Activated T-helper 2 cell treated with anti-CD3 and anti-CD28 coated beads, Interferon-gamma antibody, Interleukin-2, Interleukin-4, amounts not matched to agents 10 μg/mL and 5 μg/mL and 100 μg/mL, durations not matched to agents 14 hours and 24 hours and 36 hours (primary cell): ENCODE results near the gene OR2F1. TPM values are rescaled to one million over a fixed set of nuclear protein-coding genes. Genes with fewer than 3 reads are reported as not detected.

Experiments used
- DNase-seq: peaks from one replicate; pipeline ENCODE4 v3.0.0; 2021; ENCODE audit warnings: low spot score
- H3K27ac Mint-ChIP-seq: one replicate; pipeline ENCODE4 v1.8.0; 2021; ENCODE audit warnings: mixed read lengths
- H3K27me3 Mint-ChIP-seq: one replicate; pipeline ENCODE4 v1.8.0; 2021; ENCODE audit warnings: low read depth, mixed read lengths
- H3K36me3 Mint-ChIP-seq: one replicate; pipeline ENCODE4 v1.8.0; 2021; ENCODE audit warnings: low read depth, mixed read lengths
- H3K4me1 Mint-ChIP-seq: one replicate; pipeline ENCODE4 v1.8.0; 2021; ENCODE audit warnings: low read depth, mixed read lengths
- H3K4me3 Mint-ChIP-seq: one replicate; pipeline ENCODE4 v1.8.0; 2021; ENCODE audit warnings: low read depth, mild to moderate bottlenecking, moderate library complexity, mixed read lengths
- H3K9me3 Mint-ChIP-seq: one replicate; pipeline ENCODE4 v1.8.0; 2021; ENCODE audit warnings: mixed read lengths
- intact Hi-C: fragments of 100-400 bp; cut with micrococcal nuclease; formaldehyde crosslinking; loops from one replicate; pipeline ENCODE4 v1.15.1; 2023
- total RNA-seq: library from RNA; stranded (reverse); gene quantifications from 2 replicates; pipeline ENCODE4 v1.2.3, GENCODE V29; 2022

OR2F1 gene
- total RNA-seq, 1 donor from 2014 or later, result not detected

GRCh38 chr7:143967398-143967797 is 12.8 kb downstream of the OR2F1 start:
- Mint-ChIP-seq H3K27me3 (no peaks in the 10 kb centered on the region), H3K36me3 (no peaks in the 10 kb centered on the region), H3K27ac (no peak overlapping the region), H3K4me1 (no peaks in the 10 kb centered on the region), H3K9me3 (no peaks in the 10 kb centered on the region), H3K4me3 (no peak overlapping the region)
- intact Hi-C loops, result no loop called here
- DNase-seq, result no peak

- no peak overlapping the region for H3K4me3 Mint-ChIP-seq
- intact Hi-C loops, result no loop called here
- no peaks in the 10 kb centered on the region for H3K36me3 Mint-ChIP-seq
- no peak overlapping the region for H3K27ac Mint-ChIP-seq
- DNase-seq, result no peak
- H3K4me1 Mint-ChIP-seq, result no peaks in the 10 kb centered on the region
- no peaks in the 10 kb centered on the region for H3K9me3 Mint-ChIP-seq
- H3K27me3 Mint-ChIP-seq, result peaks cover 7% of the 10 kb centered on the region
Measured at GRCh38 chr7:143973870-143974416, 19.3 kb downstream of the OR2F1 start.

DNA sequence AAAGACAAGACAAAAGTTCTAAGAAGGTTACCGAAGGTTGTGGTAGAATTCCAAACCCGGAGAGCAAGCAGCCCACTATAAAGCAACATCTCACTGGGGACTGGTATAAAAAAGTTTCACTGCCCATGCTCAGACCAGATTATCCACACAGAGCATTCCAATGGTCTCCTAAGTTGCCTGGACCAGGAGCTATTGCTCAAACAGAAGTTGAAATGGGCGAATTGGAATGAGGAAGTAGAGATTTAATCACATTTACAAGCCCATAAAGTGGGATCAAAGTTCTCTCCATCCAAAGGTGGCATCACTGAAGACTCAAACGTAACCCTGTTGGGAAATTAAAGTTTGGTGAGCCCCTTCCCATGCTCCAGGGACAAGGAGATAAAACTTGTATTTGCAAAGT is 19.8 kb downstream of the OR2F1 start:
- no peak for DNase-seq
- intact Hi-C loops, result no loop called here
- Mint-ChIP-seq H3K4me3 (no peak overlapping the region), H3K36me3 (no peaks in the 10 kb centered on the region), H3K27me3 (peaks cover 7% of the 10 kb centered on the region), H3K27ac (no peak overlapping the region), H3K9me3 (no peaks in the 10 kb centered on the region), H3K4me1 (no peaks in the 10 kb centered on the region)

GRCh38 chr7:143975617-143976016 is 21.0 kb downstream of the OR2F1 start:
- intact Hi-C loops, result no loop called here
- Mint-ChIP-seq H3K9me3 (no peaks in the 10 kb centered on the region), H3K4me1 (no peaks in the 10 kb centered on the region), H3K4me3 (no peak overlapping the region), H3K27ac (no peak overlapping the region), H3K27me3 (peaks cover 7% of the 10 kb centered on the region), H3K36me3 (no peaks in the 10 kb centered on the region)
- no peak for DNase-seq

GRCh38 chr7:143978585-143978984 is 23.9 kb downstream of the OR2F1 start:
- DNase-seq, result no peak
- Mint-ChIP-seq H3K4me1 (no peaks in the 10 kb centered on the region), H3K27ac (no peak overlapping the region), H3K9me3 (no peaks in the 10 kb centered on the region), H3K4me3 (no peak overlapping the region), H3K36me3 (no peaks in the 10 kb centered on the region), H3K27me3 (peaks cover 7% of the 10 kb centered on the region)
- intact Hi-C loops, result no loop called here

- no peaks in the 10 kb centered on the region for H3K4me1 Mint-ChIP-seq
- H3K9me3 Mint-ChIP-seq, result no peaks in the 10 kb centered on the region
- intact Hi-C loops, result no loop called here
- DNase-seq, result no peak
- H3K27ac Mint-ChIP-seq, result no peak overlapping the region
- H3K27me3 Mint-ChIP-seq, result peaks cover 6% of the 10 kb centered on the region
- H3K4me3 Mint-ChIP-seq, result no peak overlapping the region
- no peaks in the 10 kb centered on the region for H3K36me3 Mint-ChIP-seq
Measured at GRCh38 chr7:143979359-143979758, 24.7 kb downstream of the OR2F1 start.

DNA sequence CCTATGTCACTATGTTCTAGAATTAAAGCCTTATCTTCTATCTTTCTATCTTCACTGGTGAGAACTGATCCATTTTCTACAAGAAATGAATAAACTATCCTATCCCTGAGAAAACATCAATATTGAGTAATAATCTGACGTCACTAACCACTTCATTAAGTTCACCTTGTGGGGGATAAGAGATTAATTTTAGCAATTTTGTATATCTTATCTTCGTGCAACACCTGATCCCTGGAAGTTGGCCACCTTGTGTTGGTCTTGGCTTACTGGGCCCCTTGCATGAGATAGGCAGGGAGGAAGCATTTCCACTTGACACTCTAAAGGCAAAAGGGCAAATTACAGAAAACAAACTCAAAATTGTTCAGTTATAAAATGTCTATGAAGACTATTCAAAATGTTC is 25.4 kb downstream of the OR2F1 start:
- Mint-ChIP-seq H3K4me1 (no peaks in the 10 kb centered on the region), H3K9me3 (no peaks in the 10 kb centered on the region), H3K36me3 (no peaks in the 10 kb centered on the region), H3K4me3 (no peak overlapping the region), H3K27ac (no peak overlapping the region), H3K27me3 (no peaks in the 10 kb centered on the region)
- intact Hi-C loops, result no loop called here
- DNase-seq, result no peak

DNA sequence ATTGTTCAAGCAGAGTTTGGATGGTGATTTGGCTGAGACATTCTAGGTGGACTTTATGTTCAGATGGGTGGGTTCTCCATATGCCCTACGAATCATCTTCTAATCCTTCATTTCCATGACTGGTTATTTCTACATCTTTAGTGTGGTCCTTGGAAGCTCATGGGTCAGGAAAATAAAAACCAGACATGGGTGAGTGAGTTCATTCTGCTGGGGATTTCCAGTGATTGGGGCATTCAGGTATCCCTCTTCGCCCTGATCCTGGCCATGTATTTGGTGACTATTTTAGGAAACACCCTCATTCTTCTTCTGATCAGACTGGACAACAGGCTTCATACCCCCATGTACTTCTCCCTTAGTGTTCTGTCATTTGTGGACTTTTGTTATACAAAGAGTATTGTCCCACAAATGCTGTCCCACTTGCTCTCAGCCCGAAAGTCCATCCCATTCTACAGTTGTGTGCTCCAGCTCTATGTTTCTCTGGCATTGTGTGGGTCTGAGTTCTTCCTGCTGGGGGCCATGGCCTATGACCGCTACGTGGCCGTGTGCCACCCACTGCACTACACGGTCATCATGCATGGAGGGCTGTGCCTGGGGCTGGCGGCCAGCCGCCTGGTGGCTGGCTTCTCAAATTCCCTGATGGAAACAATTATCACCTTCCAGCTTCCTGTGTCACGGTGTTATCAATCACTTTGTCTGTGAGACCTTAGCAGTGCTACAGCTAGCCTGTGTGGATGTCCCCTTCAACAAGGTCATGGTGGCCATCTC is 26.3 kb downstream of the OR2F1 start:
- no peak for DNase-seq
- no peaks in the 10 kb centered on the region for H3K9me3 Mint-ChIP-seq
- H3K4me1 Mint-ChIP-seq, result no peaks in the 10 kb centered on the region
- intact Hi-C loops, result no loop called here
- no peak overlapping the region for H3K27ac Mint-ChIP-seq
- H3K4me3 Mint-ChIP-seq, result no peak overlapping the region
- no peaks in the 10 kb centered on the region for H3K36me3 Mint-ChIP-seq
- H3K27me3 Mint-ChIP-seq, result no peaks in the 10 kb centered on the region

- H3K27ac Mint-ChIP-seq, result no peak overlapping the region
- H3K36me3 Mint-ChIP-seq, result no peaks in the 10 kb centered on the region
- peaks cover 12% of the 10 kb centered on the region for H3K4me1 Mint-ChIP-seq
- no peaks in the 10 kb centered on the region for H3K27me3 Mint-ChIP-seq
- intact Hi-C loops, result no loop called here
- DNase-seq, result no peak
- no peaks in the 10 kb centered on the region for H3K9me3 Mint-ChIP-seq
- H3K4me3 Mint-ChIP-seq, result no peak overlapping the region
Measured at GRCh38 chr7:143983960-143984359, 29.3 kb downstream of the OR2F1 start.

GRCh38 chr7:143987513-143987912 is 32.9 kb downstream of the OR2F1 start:
- no peak overlapping the region for H3K27ac Mint-ChIP-seq
- peaks cover 1% of the 10 kb centered on the region for H3K27me3 Mint-ChIP-seq
- no peaks in the 10 kb centered on the region for H3K36me3 Mint-ChIP-seq
- H3K4me1 Mint-ChIP-seq, result peaks cover 12% of the 10 kb centered on the region
- intact Hi-C loops, result no loop called here
- no peak for DNase-seq
- H3K9me3 Mint-ChIP-seq, result peaks cover 12% of the 10 kb centered on the region
- no peak overlapping the region for H3K4me3 Mint-ChIP-seq

- peaks cover 4% of the 10 kb centered on the region for H3K27me3 Mint-ChIP-seq
- intact Hi-C loops, result no loop called here
- DNase-seq, result no peak
- H3K36me3 Mint-ChIP-seq, result no peaks in the 10 kb centered on the region
- H3K4me3 Mint-ChIP-seq, result no peak overlapping the region
- H3K9me3 Mint-ChIP-seq, result peaks cover 12% of the 10 kb centered on the region
- H3K4me1 Mint-ChIP-seq, result peaks cover 12% of the 10 kb centered on the region
- no peak overlapping the region for H3K27ac Mint-ChIP-seq
Measured at GRCh38 chr7:143988976-143989745, 34.5 kb downstream of the OR2F1 start.

GRCh38 chr7:143992670-143993069 is 38.0 kb downstream of the OR2F1 start:
- H3K9me3 Mint-ChIP-seq, result peaks cover 12% of the 10 kb centered on the region
- intact Hi-C loops, result no loop called here
- H3K4me1 Mint-ChIP-seq, result peaks cover 2% of the 10 kb centered on the region
- no peak for DNase-seq
- H3K36me3 Mint-ChIP-seq, result no peaks in the 10 kb centered on the region
- no peak overlapping the region for H3K4me3 Mint-ChIP-seq
- H3K27me3 Mint-ChIP-seq, result peaks cover 4% of the 10 kb centered on the region
- H3K27ac Mint-ChIP-seq, result no peak overlapping the region

- H3K4me1 Mint-ChIP-seq, result no peaks in the 10 kb centered on the region
- no peak overlapping the region for H3K27ac Mint-ChIP-seq
- intact Hi-C loops, result loop anchor here (1.0 kb wide), 1 partner anchor 8 kb away; no protein-coding TSS in a partner anchor
- H3K36me3 Mint-ChIP-seq, result no peaks in the 10 kb centered on the region
- H3K9me3 Mint-ChIP-seq, result peaks cover 12% of the 10 kb centered on the region
- no peak for DNase-seq
- no peak overlapping the region for H3K4me3 Mint-ChIP-seq
- H3K27me3 Mint-ChIP-seq, result peaks cover 4% of the 10 kb centered on the region
Measured at GRCh38 chr7:143993924-143994323, 39.3 kb downstream of the OR2F1 start.
